Activated T-helper 2 cell treated with anti-CD3 and anti-CD28 coated beads, Interferon-gamma antibody, Interleukin-2, Interleukin-4, amounts not matched to agents 10 μg/mL and 5 μg/mL and 100 μg/mL, durations not matched to agents 14 hours and 24 hours and 36 hours (primary cell): Measurements from ENCODE around the gene SRRD. TPM values are rescaled to one million over a fixed set of nuclear protein-coding genes. Genes with fewer than 3 reads are reported as not detected.
"Not testable (repeated sequence)": the region's sequence is repeated elsewhere in the genome, so short reads cannot be mapped to it uniquely, and the experiment has no call there.

ENCODE experiments used
- DNase-seq: peaks from one replicate; pipeline ENCODE4 v3.0.0; 2021; ENCODE audit warnings: low spot score
- H3K27ac Mint-ChIP-seq: one replicate; pipeline ENCODE4 v1.8.0; 2021; ENCODE audit warnings: mixed read lengths
- H3K27me3 Mint-ChIP-seq: one replicate; pipeline ENCODE4 v1.8.0; 2021; ENCODE audit warnings: low read depth, mixed read lengths
- H3K36me3 Mint-ChIP-seq: one replicate; pipeline ENCODE4 v1.8.0; 2021; ENCODE audit warnings: low read depth, mixed read lengths
- H3K4me1 Mint-ChIP-seq: one replicate; pipeline ENCODE4 v1.8.0; 2021; ENCODE audit warnings: low read depth, mixed read lengths
- H3K4me3 Mint-ChIP-seq: one replicate; pipeline ENCODE4 v1.8.0; 2021; ENCODE audit warnings: low read depth, mild to moderate bottlenecking, moderate library complexity, mixed read lengths
- H3K9me3 Mint-ChIP-seq: one replicate; pipeline ENCODE4 v1.8.0; 2021; ENCODE audit warnings: mixed read lengths
- intact Hi-C: fragments of 100-400 bp; cut with micrococcal nuclease; formaldehyde crosslinking; loops from one replicate; pipeline ENCODE4 v1.15.1; 2023
- total RNA-seq: library from RNA; stranded (reverse); gene quantifications from 2 replicates; pipeline ENCODE4 v1.2.3, GENCODE V29; 2022

Gene SRRD
- 21.6 and 23.0 TPM in 2 replicates for total RNA-seq

- no peaks in the 10 kb centered on the region for H3K9me3 Mint-ChIP-seq
- intact Hi-C loops: loop anchor here (2.0 to 5.0 kb wide), 3 partner anchors 29 to 189 kb away; partner anchors contain the start of genes ASPHD2 and TFIP11
- peak within 1 kb of the TSS; percentile 86 for H3K27ac Mint-ChIP-seq
- peak; percentile 90 for DNase-seq
- peaks cover 60% of the 10 kb centered on the region for H3K4me1 Mint-ChIP-seq
- H3K4me3 Mint-ChIP-seq: peak within 1 kb of the TSS; percentile 89
- peaks cover 39% of the 10 kb centered on the region for H3K36me3 Mint-ChIP-seq
- H3K27me3 Mint-ChIP-seq: no peaks in the 10 kb centered on the region
These were observed at the start of gene SRRD, which contains the start of gene HPS4 for GRCh38 chr22:26483439-26484359. SRRD (plus strand) TSS chr22:26483877; CDS start chr22:26483891, 14 bp downstream. HPS4 (minus strand) TSS chr22:26483783; CDS start chr22:26481762, 2,021 bp downstream.

GRCh38 chr22:26435327-26436093 is 48.2 kb upstream of the SRRD start:
- no peak overlapping the region for H3K4me3 Mint-ChIP-seq
- peaks cover 39% of the 10 kb centered on the region for H3K36me3 Mint-ChIP-seq
- H3K27ac Mint-ChIP-seq: no peak overlapping the region
- DNase-seq: no peak
- intact Hi-C loops: no loop called here
- H3K9me3 Mint-ChIP-seq: no peaks in the 10 kb centered on the region
- no peaks in the 10 kb centered on the region for H3K27me3 Mint-ChIP-seq
- H3K4me1 Mint-ChIP-seq: peaks cover 54% of the 10 kb centered on the region

GRCh38 chr22:26436903-26437515 is 46.7 kb upstream of the SRRD start:
- Mint-ChIP-seq H3K9me3 (no peaks in the 10 kb centered on the region), H3K4me3 (no peak overlapping the region), H3K27ac (no peak overlapping the region), H3K36me3 (peaks cover 42% of the 10 kb centered on the region), H3K4me1 (peaks cover 39% of the 10 kb centered on the region), H3K27me3 (no peaks in the 10 kb centered on the region)
- no peak for DNase-seq
- intact Hi-C loops: no loop called here

GRCh38 chr22:26437694-26438392 is 45.8 kb upstream of the SRRD start:
- peaks cover 31% of the 10 kb centered on the region for H3K4me1 Mint-ChIP-seq
- peaks cover 49% of the 10 kb centered on the region for H3K36me3 Mint-ChIP-seq
- intact Hi-C loops: no loop called here
- DNase-seq: no peak
- no peak overlapping the region for H3K4me3 Mint-ChIP-seq
- no peaks in the 10 kb centered on the region for H3K9me3 Mint-ChIP-seq
- H3K27ac Mint-ChIP-seq: no peak overlapping the region
- no peaks in the 10 kb centered on the region for H3K27me3 Mint-ChIP-seq

- Mint-ChIP-seq H3K36me3 (peaks cover 47% of the 10 kb centered on the region), H3K4me1 (peaks cover 29% of the 10 kb centered on the region)
- H3K27me3 Mint-ChIP-seq, H3K9me3 Mint-ChIP-seq, DNase-seq, H3K4me3 Mint-ChIP-seq, intact Hi-C loops, H3K27ac Mint-ChIP-seq: not testable (repeated sequence)
These were observed 44.9 kb upstream of the SRRD start for GRCh38 chr22:26438776-26439175.

- peaks cover 28% of the 10 kb centered on the region for H3K4me1 Mint-ChIP-seq
These were observed 44.1 kb upstream of the SRRD start for GRCh38 chr22:26439559-26439958.

GRCh38 chr22:26442086-26442756 is 41.5 kb upstream of the SRRD start:
- no peak overlapping the region for H3K4me3 Mint-ChIP-seq
- intact Hi-C loops: no loop called here
- H3K36me3 Mint-ChIP-seq: peaks cover 25% of the 10 kb centered on the region
- no peak overlapping the region for H3K27ac Mint-ChIP-seq
- H3K27me3 Mint-ChIP-seq: no peaks in the 10 kb centered on the region
- peaks cover 6% of the 10 kb centered on the region for H3K4me1 Mint-ChIP-seq
- H3K9me3 Mint-ChIP-seq: no peaks in the 10 kb centered on the region
- DNase-seq: no peak

More at GRCh38 chr22:26439559-26439958, 44.1 kb upstream of the SRRD start:
- Mint-ChIP-seq H3K4me3 (no peak overlapping the region), H3K36me3 (peaks cover 45% of the 10 kb centered on the region), H3K27ac (no peak overlapping the region), H3K9me3 (no peaks in the 10 kb centered on the region), H3K27me3 (no peaks in the 10 kb centered on the region)
- no peak for DNase-seq
- intact Hi-C loops: no loop called here

GRCh38 chr22:26443901-26444690 is 39.6 kb upstream of the SRRD start:
- intact Hi-C loops: no loop called here
- H3K27ac Mint-ChIP-seq: no peak overlapping the region
- H3K9me3 Mint-ChIP-seq: no peaks in the 10 kb centered on the region
- no peak overlapping the region for H3K4me3 Mint-ChIP-seq
- no peak for DNase-seq
- H3K36me3 Mint-ChIP-seq: peaks cover 23% of the 10 kb centered on the region
- H3K27me3 Mint-ChIP-seq: no peaks in the 10 kb centered on the region
- no peaks in the 10 kb centered on the region for H3K4me1 Mint-ChIP-seq

- Mint-ChIP-seq H3K4me3 (no peak overlapping the region), H3K4me1 (no peaks in the 10 kb centered on the region), H3K36me3 (peaks cover 23% of the 10 kb centered on the region), H3K9me3 (no peaks in the 10 kb centered on the region), H3K27ac (no peak overlapping the region), H3K27me3 (no peaks in the 10 kb centered on the region)
- no peak for DNase-seq
- intact Hi-C loops: no loop called here
These were observed 38.9 kb upstream of the SRRD start for GRCh38 chr22:26444777-26445176.

- no peaks in the 10 kb centered on the region for H3K9me3 Mint-ChIP-seq
- H3K4me1 Mint-ChIP-seq: no peaks in the 10 kb centered on the region
- no peak overlapping the region for H3K27ac Mint-ChIP-seq
- H3K27me3 Mint-ChIP-seq: no peaks in the 10 kb centered on the region
- no peak overlapping the region for H3K4me3 Mint-ChIP-seq
- DNase-seq: no peak
- intact Hi-C loops: no loop called here
- H3K36me3 Mint-ChIP-seq: peaks cover 20% of the 10 kb centered on the region
These were observed 38.0 kb upstream of the SRRD start for GRCh38 chr22:26445577-26446275.
